Skeletal muscle cell (primary cell): Measurements from ENCODE around the gene LYPD6B.

ENCODE experiments used
- DNase-seq: peaks from one replicate; pipeline ENCODE4 v3.0.0-alpha.2; 2010; ENCODE audit warnings: low read depth
- H3K4me3 ChIP-seq: 2 replicates; pipeline ENCODE4 v1.5.1; 2011; ENCODE audit warnings: low read depth, mild to moderate bottlenecking, control low read depth, low read length, moderate library complexity

Gene LYPD6B

GRCh38 chr2:149064856-149065630 lies 26.5 kb downstream of the LYPD6B start:
- no peak overlapping the region for H3K4me3 ChIP-seq
- DNase-seq, result no peak

GRCh38 chr2:149068225-149068995 lies 29.9 kb downstream of the LYPD6B start:
- DNase-seq, result no peak
- H3K4me3 ChIP-seq, result no peak overlapping the region

- no peak for DNase-seq
Measured at GRCh38 chr2:149068996-149069888, 30.7 kb downstream of the LYPD6B start.

GRCh38 chr2:149070681-149071320 lies 32.3 kb downstream of the LYPD6B start:
- no peak for DNase-seq
- H3K4me3 ChIP-seq, result no peak overlapping the region

More at GRCh38 chr2:149068996-149069888, 30.7 kb downstream of the LYPD6B start:
- H3K4me3 ChIP-seq, result no peak overlapping the region

- DNase-seq, result no peak
- H3K4me3 ChIP-seq, result no peak overlapping the region
Measured at GRCh38 chr2:149075105-149075504, 36.6 kb downstream of the LYPD6B start.

- H3K4me3 ChIP-seq, result no peak overlapping the region
- no peak for DNase-seq
Measured at GRCh38 chr2:149075853-149076252, 37.4 kb downstream of the LYPD6B start.

- no peak for DNase-seq
- no peak overlapping the region for H3K4me3 ChIP-seq
Measured at GRCh38 chr2:149076863-149077412, 38.4 kb downstream of the LYPD6B start.

- H3K4me3 ChIP-seq, result no peak overlapping the region
- DNase-seq, result no peak
Measured at GRCh38 chr2:149077861-149078260, 39.4 kb downstream of the LYPD6B start.

GRCh38 chr2:149080099-149080498 lies 41.6 kb downstream of the LYPD6B start:
- DNase-seq, result no peak
- H3K4me3 ChIP-seq, result no peak overlapping the region

- DNase-seq, result no peak
- H3K4me3 ChIP-seq, result no peak overlapping the region
Measured at GRCh38 chr2:149080971-149081370, 42.5 kb downstream of the LYPD6B start.

- DNase-seq, result no peak
- H3K4me3 ChIP-seq, result no peak overlapping the region
Measured at GRCh38 chr2:149082079-149082478, 43.6 kb downstream of the LYPD6B start.

- no peak for DNase-seq
- no peak overlapping the region for H3K4me3 ChIP-seq
Measured at GRCh38 chr2:149082735-149083134, 44.2 kb downstream of the LYPD6B start.

- H3K4me3 ChIP-seq, result no peak overlapping the region
- no peak for DNase-seq
Measured at GRCh38 chr2:149084924-149085795, 46.7 kb downstream of the LYPD6B start.

- H3K4me3 ChIP-seq, result no peak overlapping the region
- no peak for DNase-seq
Measured at GRCh38 chr2:149087751-149088150, 49.3 kb downstream of the LYPD6B start.

GRCh38 chr2:149089068-149089467 lies 50.6 kb downstream of the LYPD6B start:
- DNase-seq, result no peak
- H3K4me3 ChIP-seq, result no peak overlapping the region

- DNase-seq, result no peak
- no peak overlapping the region for H3K4me3 ChIP-seq
Measured at GRCh38 chr2:149090706-149091105, 52.2 kb downstream of the LYPD6B start.

- H3K4me3 ChIP-seq, result no peak overlapping the region
- DNase-seq, result no peak
Measured at GRCh38 chr2:149093579-149093978, 55.1 kb downstream of the LYPD6B start.
